ENCODE data around the gene CEP104.

CEP104 gene

DNA sequence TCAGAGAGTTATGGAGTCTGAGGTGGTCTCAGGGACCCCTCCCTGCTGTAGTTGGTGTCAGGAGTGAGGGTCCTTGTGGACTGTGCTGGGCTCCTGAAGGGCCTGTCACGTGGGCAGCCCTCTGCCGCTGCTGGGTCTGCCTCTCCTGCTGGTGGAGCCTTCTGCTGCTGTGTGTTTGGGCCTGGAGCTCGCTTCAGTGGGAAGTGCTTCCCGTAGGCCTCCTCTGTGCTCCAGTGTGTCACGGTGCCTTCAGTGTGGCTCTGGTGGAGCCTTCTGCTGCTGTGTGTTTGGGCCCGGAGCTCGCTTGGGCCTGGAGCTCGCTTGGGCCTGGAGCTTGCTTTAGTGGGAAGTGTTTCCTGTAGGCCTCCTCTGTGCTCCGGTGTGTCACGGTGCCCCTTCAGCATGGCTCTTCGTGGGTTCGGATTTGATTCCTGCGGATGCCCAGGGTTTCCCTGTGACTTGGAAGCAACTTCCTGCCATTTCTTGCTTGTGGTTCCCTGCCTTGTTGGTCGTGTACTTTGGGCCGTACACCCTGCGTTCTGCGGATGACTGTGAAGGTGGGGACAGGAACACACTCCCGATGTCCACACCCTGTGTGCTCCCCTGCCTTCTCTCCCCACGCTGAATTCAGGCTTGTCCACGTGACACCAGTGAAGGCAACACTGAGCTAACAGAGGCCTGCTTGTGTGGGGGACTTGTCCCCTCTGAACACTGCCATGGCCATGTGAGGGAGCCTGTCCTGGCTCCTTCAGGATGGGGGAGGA is 23.6 kb upstream of the CEP104 start:
- Histone ChIP-seq H3K27me3 (replicated peaks in 2 of 5; ENCODE audit: control insufficient read depth in 4 of 5, insufficient read depth in 5 of 5, low read length in 4 of 5) (no peaks in the 10 kb centered on the region), H3K27ac (ENCODE audit: insufficient read depth in 1 of 2, low read depth in 1 of 2, low read length in 2 of 2, poor library complexity in 1 of 2, severe bottlenecking in 2 of 2) (peak overlapping the region in 1 of 2 experiments; percentile 63), H3K4me3 (ENCODE audit: control insufficient read depth in 1 of 7, extremely low read depth in 1 of 7, insufficient read depth in 4 of 7, low read depth in 2 of 7, low read length in 6 of 7) (no peak overlapping the region), H3K9me3 (ENCODE audit: control extremely low read depth in 1 of 5, control insufficient read depth in 4 of 5, insufficient read depth in 2 of 5, low read depth in 1 of 5, low read length in 4 of 5) (peaks cover 0 to 12% (median 6%) of the 10 kb centered on the region in 5 experiments), H3K36me3 (ENCODE audit: control insufficient read depth in 4 of 4, insufficient read depth in 4 of 4, low read length in 3 of 4) (peaks cover 0 to 42% (median 29%) of the 10 kb centered on the region in 4 experiments), H3K4me1 (ENCODE audit: control extremely low read depth in 1 of 4, control insufficient read depth in 4 of 4, insufficient read depth in 4 of 4, low read length in 3 of 4) (peaks cover 0 to 20% (median 8%) of the 10 kb centered on the region in 4 experiments)
- POLR2A ChIA-PET: interaction anchor here (1.3 kb wide), 1 partner anchor 11 kb away, joined by 3 read pairs; no protein-coding TSS in a partner anchor
- 73% methylated on average over 17 of the region's 20 CpGs for WGBS (ENCODE audit: insufficient coverage)
- DNase-seq: no peak
- CTCF ChIA-PET: interaction anchor here (0.7 to 2.4 kb wide), 4 partner anchors 9 to 23 kb away, joined by 3 to 8 read pairs (median 6); partner anchors contain the start of genes C1orf174 and DFFB

DNA sequence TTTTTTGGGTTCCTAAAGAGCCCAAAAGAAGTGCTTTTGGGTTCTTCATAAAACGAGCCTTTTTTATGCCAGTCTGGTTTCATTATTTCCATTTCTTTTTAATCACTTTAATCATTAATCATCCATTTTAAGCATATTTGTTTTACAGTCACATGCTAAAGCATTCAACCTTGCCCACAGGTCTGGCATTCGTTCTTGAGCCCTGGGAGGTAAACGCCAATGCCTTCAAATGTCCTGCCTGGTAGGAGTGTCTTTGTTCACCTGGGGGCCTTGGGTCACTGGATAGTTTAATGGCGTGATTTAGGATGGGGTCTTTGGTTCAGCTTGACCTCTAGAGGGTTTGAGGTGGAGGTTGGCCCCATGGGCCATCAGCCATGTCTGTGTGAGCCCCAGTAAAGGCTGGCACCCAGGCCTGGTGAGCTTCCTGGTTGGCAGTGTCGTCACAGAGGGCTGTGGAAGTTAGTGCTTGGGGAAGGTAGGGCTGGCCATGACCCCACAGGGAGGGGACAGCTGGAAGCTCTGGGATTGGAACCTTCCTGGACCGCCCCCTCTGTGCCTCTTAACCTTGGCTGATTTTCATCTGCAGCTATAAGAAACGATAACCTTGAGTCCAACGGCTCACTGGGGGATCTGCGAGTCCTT is 22.9 kb upstream of the CEP104 start:
- Histone ChIP-seq H3K27me3 (replicated peaks in 2 of 5; ENCODE audit: control insufficient read depth in 4 of 5, insufficient read depth in 5 of 5, low read length in 4 of 5) (no peaks in the 10 kb centered on the region), H3K4me1 (ENCODE audit: control extremely low read depth in 1 of 4, control insufficient read depth in 4 of 4, insufficient read depth in 4 of 4, low read length in 3 of 4) (peaks cover 0 to 20% (median 8%) of the 10 kb centered on the region in 4 experiments), H3K27ac (ENCODE audit: insufficient read depth in 1 of 2, low read depth in 1 of 2, low read length in 2 of 2, poor library complexity in 1 of 2, severe bottlenecking in 2 of 2) (peak overlapping the region in 1 of 2 experiments; percentile 63), H3K36me3 (ENCODE audit: control insufficient read depth in 4 of 4, insufficient read depth in 4 of 4, low read length in 3 of 4) (peaks cover 2 to 43% (median 31%) of the 10 kb centered on the region in 4 experiments), H3K9me3 (ENCODE audit: control extremely low read depth in 1 of 5, control insufficient read depth in 4 of 5, insufficient read depth in 2 of 5, low read depth in 1 of 5, low read length in 4 of 5) (peaks cover 0 to 12% (median 6%) of the 10 kb centered on the region in 5 experiments), H3K4me3 (ENCODE audit: control insufficient read depth in 1 of 7, extremely low read depth in 1 of 7, insufficient read depth in 4 of 7, low read depth in 2 of 7, low read length in 6 of 7) (no peak overlapping the region)
- ChIA-PET CTCF (interaction anchor here (2.0 to 2.4 kb wide), 2 partner anchors 11 to 20 kb away, joined by 8 read pairs; partner anchors contain the start of gene C1orf174), POLR2A (no interaction called here)
- no peak for DNase-seq
- WGBS (ENCODE audit: insufficient coverage): 85% methylated on average over 9 of the region's 9 CpGs

DNA sequence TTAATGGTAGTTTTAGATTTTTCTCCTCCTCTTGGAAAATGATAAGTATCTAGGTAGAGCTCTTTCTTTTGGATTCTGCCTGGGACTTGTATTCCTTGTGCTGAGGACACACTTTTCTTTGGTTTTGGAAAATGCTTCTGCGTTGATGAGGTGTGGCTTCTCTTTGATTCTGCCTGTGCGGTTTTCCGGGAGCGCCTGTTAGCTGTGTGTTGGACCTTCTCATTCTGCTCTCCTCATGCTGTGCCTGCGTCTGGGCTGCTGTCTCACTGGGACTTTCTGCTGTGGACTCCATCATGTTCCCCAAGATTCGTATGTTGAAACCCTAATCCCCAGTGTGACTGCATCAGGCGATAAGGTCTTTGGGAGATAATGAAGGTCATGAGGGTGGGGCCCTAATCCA is 22.1 kb upstream of the CEP104 start:
- ChIA-PET CTCF (no interaction called here), POLR2A (no interaction called here)
- H3K4me1 ChIP-seq (ENCODE audit: control extremely low read depth in 1 of 4, control insufficient read depth in 4 of 4, insufficient read depth in 4 of 4, low read length in 3 of 4): peaks cover 0 to 20% (median 8%) of the 10 kb centered on the region in 4 experiments
- 98% methylated on average over 7 of the region's 7 CpGs for WGBS (ENCODE audit: insufficient coverage)
- H3K36me3 ChIP-seq (ENCODE audit: control insufficient read depth in 4 of 4, insufficient read depth in 4 of 4, low read length in 3 of 4): peaks cover 4 to 42% (median 32%) of the 10 kb centered on the region in 4 experiments
- no peak overlapping the region for H3K4me3 ChIP-seq (ENCODE audit: control insufficient read depth in 1 of 7, extremely low read depth in 1 of 7, insufficient read depth in 4 of 7, low read depth in 2 of 7, low read length in 6 of 7)
- H3K27ac ChIP-seq (ENCODE audit: insufficient read depth in 1 of 2, low read depth in 1 of 2, low read length in 2 of 2, poor library complexity in 1 of 2, severe bottlenecking in 2 of 2): no peak overlapping the region
- H3K27me3 ChIP-seq (replicated peaks in 2 of 5; ENCODE audit: control insufficient read depth in 4 of 5, insufficient read depth in 5 of 5, low read length in 4 of 5): no peaks in the 10 kb centered on the region
- peaks cover 0 to 12% (median 6%) of the 10 kb centered on the region in 5 experiments for H3K9me3 ChIP-seq (ENCODE audit: control extremely low read depth in 1 of 5, control insufficient read depth in 4 of 5, insufficient read depth in 2 of 5, low read depth in 1 of 5, low read length in 4 of 5)
- no peak for DNase-seq

DNA sequence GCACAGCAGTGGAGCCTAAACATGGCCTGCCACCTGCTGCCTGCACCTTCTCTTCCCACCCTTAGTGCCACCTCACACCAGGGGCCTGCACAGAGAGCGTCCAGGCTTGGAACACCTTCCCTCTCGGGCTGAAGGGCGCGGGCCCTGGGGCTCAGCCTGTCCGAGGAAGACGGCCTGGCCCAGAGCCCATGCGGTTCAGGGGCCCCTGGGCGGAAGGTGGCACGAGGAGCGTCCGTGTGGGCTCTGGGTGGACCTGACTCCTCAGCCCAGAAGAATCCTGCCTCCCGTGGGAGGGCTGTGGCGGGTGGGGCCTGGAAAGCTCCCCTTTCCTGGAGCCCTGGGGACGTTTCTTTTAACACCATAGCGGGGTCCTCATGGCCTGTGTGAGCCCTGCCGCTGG is 19.7 kb upstream of the CEP104 start:
- no peak for DNase-seq
- H3K27me3 ChIP-seq (replicated peaks in 2 of 5; ENCODE audit: control insufficient read depth in 4 of 5, insufficient read depth in 5 of 5, low read length in 4 of 5): no peaks in the 10 kb centered on the region
- peaks cover 5 to 55% (median 37%) of the 10 kb centered on the region in 4 experiments for H3K36me3 ChIP-seq (ENCODE audit: control insufficient read depth in 4 of 4, insufficient read depth in 4 of 4, low read length in 3 of 4)
- ChIA-PET POLR2A (no interaction called here), CTCF (no interaction called here)
- H3K9me3 ChIP-seq (ENCODE audit: control extremely low read depth in 1 of 5, control insufficient read depth in 4 of 5, insufficient read depth in 2 of 5, low read depth in 1 of 5, low read length in 4 of 5): peaks cover 0 to 12% (median 6%) of the 10 kb centered on the region in 5 experiments
- no peak overlapping the region for H3K4me3 ChIP-seq (ENCODE audit: control insufficient read depth in 1 of 7, extremely low read depth in 1 of 7, insufficient read depth in 4 of 7, low read depth in 2 of 7, low read length in 6 of 7)
- WGBS (ENCODE audit: insufficient coverage): 98% methylated on average over 14 of the region's 16 CpGs
- no peak overlapping the region for H3K27ac ChIP-seq (ENCODE audit: insufficient read depth in 1 of 2, low read depth in 1 of 2, low read length in 2 of 2, poor library complexity in 1 of 2, severe bottlenecking in 2 of 2)
- H3K4me1 ChIP-seq (ENCODE audit: control extremely low read depth in 1 of 4, control insufficient read depth in 4 of 4, insufficient read depth in 4 of 4, low read length in 3 of 4): peaks cover 0 to 14% (median 8%) of the 10 kb centered on the region in 4 experiments

DNA sequence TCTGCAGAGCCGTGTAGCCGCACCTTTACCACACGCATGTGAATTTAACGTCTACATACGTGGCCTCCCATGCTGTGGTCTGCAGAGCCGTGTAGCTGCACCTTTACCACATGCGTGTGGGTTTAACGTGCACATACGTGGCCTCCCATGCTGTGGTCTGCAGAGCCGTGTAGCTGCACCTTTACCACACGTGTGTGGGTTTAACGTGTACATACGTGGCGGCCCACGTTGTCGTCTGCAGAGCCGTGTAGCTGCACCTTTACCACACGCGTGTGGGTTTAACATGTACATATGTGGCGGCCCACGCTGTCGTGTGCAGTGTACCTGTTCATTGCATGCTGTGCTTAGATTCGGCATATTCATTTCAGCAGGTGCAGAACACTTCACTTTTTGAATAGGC is 17.7 kb upstream of the CEP104 start:
- Histone ChIP-seq H3K27me3 (replicated peaks in 2 of 5; ENCODE audit: control insufficient read depth in 4 of 5, insufficient read depth in 5 of 5, low read length in 4 of 5) (no peaks in the 10 kb centered on the region), H3K4me3 (ENCODE audit: control insufficient read depth in 1 of 7, extremely low read depth in 1 of 7, insufficient read depth in 4 of 7, low read depth in 2 of 7, low read length in 6 of 7) (no peak overlapping the region), H3K36me3 (ENCODE audit: control insufficient read depth in 4 of 4, insufficient read depth in 4 of 4, low read length in 3 of 4) (peaks cover 10 to 74% (median 45%) of the 10 kb centered on the region in 4 experiments), H3K27ac (ENCODE audit: insufficient read depth in 1 of 2, low read depth in 1 of 2, low read length in 2 of 2, poor library complexity in 1 of 2, severe bottlenecking in 2 of 2) (no peak overlapping the region), H3K9me3 (ENCODE audit: control extremely low read depth in 1 of 5, control insufficient read depth in 4 of 5, insufficient read depth in 2 of 5, low read depth in 1 of 5, low read length in 4 of 5) (peaks cover 0 to 16% (median 6%) of the 10 kb centered on the region in 5 experiments), H3K4me1 (ENCODE audit: control extremely low read depth in 1 of 4, control insufficient read depth in 4 of 4, insufficient read depth in 4 of 4, low read length in 3 of 4) (no peaks in the 10 kb centered on the region)
- ChIA-PET POLR2A (no interaction called here), CTCF (interaction anchor here (1.6 kb wide), 1 partner anchor 14 kb away, joined by 3 read pairs; no protein-coding TSS in a partner anchor)
- DNase-seq: no peak
- WGBS (ENCODE audit: insufficient coverage): 95% methylated on average over 22 of the region's 23 CpGs

DNA sequence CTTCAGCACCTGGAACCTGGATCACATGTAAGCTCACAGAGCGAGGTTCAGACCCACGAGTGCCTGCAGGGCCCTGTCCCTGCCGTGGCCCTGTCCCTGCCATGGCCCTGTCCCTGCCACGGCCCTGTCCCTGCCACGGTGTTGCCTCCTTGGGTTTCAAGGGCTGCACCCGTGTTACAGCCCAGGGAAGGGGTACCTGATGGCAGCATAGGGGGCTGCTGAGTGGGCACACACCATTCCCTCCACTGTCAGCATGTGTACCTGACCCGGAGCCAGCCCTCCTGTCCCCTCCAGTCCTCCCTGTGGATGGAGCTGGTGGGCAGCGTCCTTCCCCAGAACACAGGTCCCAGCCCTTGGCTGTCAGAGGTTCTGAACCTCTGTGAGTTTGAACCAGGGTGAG is 15.5 kb upstream of the CEP104 start:
- CTCF ChIA-PET: interaction anchor here (0.7 to 1.4 kb wide), 2 partner anchors 8 to 10 kb away, joined by 3 read pairs; no protein-coding TSS in a partner anchor
- H3K9me3 ChIP-seq (ENCODE audit: control extremely low read depth in 1 of 5, control insufficient read depth in 4 of 5, insufficient read depth in 2 of 5, low read depth in 1 of 5, low read length in 4 of 5): peaks cover 0 to 4% (median 0%) of the 10 kb centered on the region in 5 experiments
- H3K4me3 ChIP-seq (ENCODE audit: control insufficient read depth in 1 of 7, extremely low read depth in 1 of 7, insufficient read depth in 4 of 7, low read depth in 2 of 7, low read length in 6 of 7): no peak overlapping the region
- H3K27ac ChIP-seq (ENCODE audit: insufficient read depth in 1 of 2, low read depth in 1 of 2, low read length in 2 of 2, poor library complexity in 1 of 2, severe bottlenecking in 2 of 2): no peak overlapping the region
- WGBS (ENCODE audit: insufficient coverage): 80% methylated on average over 7 of the region's 8 CpGs
- POLR2A ChIA-PET: no interaction called here
- no peak for DNase-seq
- no peaks in the 10 kb centered on the region for H3K27me3 ChIP-seq (replicated peaks in 2 of 5; ENCODE audit: control insufficient read depth in 4 of 5, insufficient read depth in 5 of 5, low read length in 4 of 5)
- no peaks in the 10 kb centered on the region for H3K4me1 ChIP-seq (ENCODE audit: control extremely low read depth in 1 of 4, control insufficient read depth in 4 of 4, insufficient read depth in 4 of 4, low read length in 3 of 4)
- H3K36me3 ChIP-seq (ENCODE audit: control insufficient read depth in 4 of 4, insufficient read depth in 4 of 4, low read length in 3 of 4): peaks cover 16 to 75% (median 47%) of the 10 kb centered on the region in 4 experiments
